Measurements from ENCODE around the gene LOXHD1. TPM values are rescaled to one million over a fixed set of nuclear protein-coding genes. Genes with fewer than 3 reads are reported as not detected.

LOXHD1 gene
- total and polyA plus RNA-seq, 2 donors from 2014 or later = 0.25 TPM; not detected in 1

DNA sequence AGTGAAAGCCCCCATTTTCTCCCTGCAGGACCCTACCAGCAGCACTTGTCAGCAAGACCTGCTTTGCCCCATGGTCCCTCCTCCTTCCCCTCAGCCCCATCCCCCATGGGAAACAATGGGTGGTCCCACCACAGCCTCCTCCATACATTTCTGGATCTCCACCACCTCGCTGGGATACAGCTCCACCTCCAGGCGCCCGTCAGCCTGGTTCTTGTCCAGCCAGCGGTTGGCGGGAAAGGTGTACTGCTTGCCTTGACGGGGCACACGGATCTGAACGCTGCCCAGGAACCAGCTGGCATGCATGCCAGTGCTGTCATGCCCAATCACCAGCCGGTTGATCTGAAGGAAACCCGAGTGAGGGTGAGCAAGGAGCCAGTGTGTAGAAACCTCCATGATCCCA is 90.9 kb downstream of the LOXHD1 start:
- Histone ChIP-seq H3K27ac (ENCODE audit: low read depth in 2 of 2, low read length in 2 of 2) (no peak overlapping the region), H3K4me1 (ENCODE audit: control insufficient read depth in 2 of 3, insufficient read depth in 2 of 3, low read depth in 1 of 3, low read length in 3 of 3) (no peaks in the 10 kb centered on the region), H3K27me3 (ENCODE audit: control insufficient read depth, insufficient read depth, low read length) (no peaks in the 10 kb centered on the region), H3K9me3 (ENCODE audit: control insufficient read depth in 2 of 3, insufficient read depth in 1 of 3, low read length in 3 of 3) (no peaks in the 10 kb centered on the region), H3K4me3 (ENCODE audit: low read length in 3 of 3) (no peak overlapping the region), H3K36me3 (ENCODE audit: control insufficient read depth in 2 of 3, insufficient read depth in 3 of 3, low read length in 3 of 3) (no peaks in the 10 kb centered on the region), H3K9ac (ENCODE audit: low read length in 3 of 3) (no peak overlapping the region)
- FAIRE-seq (no peak), DNase-seq (no peak)
- intact Hi-C loops (cut with DNase I) = no loop called here
- TF ChIP-seq, protein P1, sequence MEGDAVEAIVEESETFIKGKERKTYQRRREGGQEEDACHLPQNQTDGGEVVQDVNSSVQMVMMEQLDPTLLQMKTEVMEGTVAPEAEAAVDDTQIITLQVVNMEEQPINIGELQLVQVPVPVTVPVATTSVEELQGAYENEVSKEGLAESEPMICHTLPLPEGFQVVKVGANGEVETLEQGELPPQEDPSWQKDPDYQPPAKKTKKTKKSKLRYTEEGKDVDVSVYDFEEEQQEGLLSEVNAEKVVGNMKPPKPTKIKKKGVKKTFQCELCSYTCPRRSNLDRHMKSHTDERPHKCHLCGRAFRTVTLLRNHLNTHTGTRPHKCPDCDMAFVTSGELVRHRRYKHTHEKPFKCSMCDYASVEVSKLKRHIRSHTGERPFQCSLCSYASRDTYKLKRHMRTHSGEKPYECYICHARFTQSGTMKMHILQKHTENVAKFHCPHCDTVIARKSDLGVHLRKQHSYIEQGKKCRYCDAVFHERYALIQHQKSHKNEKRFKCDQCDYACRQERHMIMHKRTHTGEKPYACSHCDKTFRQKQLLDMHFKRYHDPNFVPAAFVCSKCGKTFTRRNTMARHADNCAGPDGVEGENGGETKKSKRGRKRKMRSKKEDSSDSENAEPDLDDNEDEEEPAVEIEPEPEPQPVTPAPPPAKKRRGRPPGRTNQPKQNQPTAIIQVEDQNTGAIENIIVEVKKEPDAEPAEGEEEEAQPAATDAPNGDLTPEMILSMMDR (IDR thresholded peaks at IDR 0.05; ENCODE audit: borderline replicate concordance, extremely low read depth, insufficient read depth) = no peak

DNA sequence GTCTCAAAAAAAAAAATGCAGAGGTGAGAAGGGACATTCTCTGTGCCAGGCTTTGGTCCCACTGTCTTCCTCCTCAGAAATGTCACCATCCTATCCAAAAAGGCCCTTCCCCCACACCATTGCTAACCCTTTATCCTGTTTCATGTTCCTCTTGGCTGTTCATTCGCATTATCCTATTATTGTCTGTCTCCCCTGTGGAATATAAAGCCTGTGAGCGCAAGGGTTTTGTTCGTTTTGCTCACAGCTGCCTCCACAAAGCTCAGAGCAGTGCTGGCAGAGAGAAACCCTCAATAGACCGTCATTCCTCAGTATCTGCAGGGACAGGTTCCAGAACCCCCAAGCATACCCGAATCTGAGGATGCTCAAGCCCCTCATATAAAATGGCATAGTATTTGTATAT is 91.8 kb downstream of the LOXHD1 start:
- intact Hi-C loops (cut with DNase I) = no loop called here
- H3K9me3 ChIP-seq (ENCODE audit: control insufficient read depth in 2 of 3, insufficient read depth in 1 of 3, low read length in 3 of 3) = no peaks in the 10 kb centered on the region
- TF ChIP-seq, protein P1 (IDR thresholded peaks at IDR 0.05; ENCODE audit: borderline replicate concordance, extremely low read depth, insufficient read depth) = no peak
- H3K27me3 ChIP-seq (ENCODE audit: control insufficient read depth, insufficient read depth, low read length) = no peaks in the 10 kb centered on the region
- no peaks in the 10 kb centered on the region for H3K4me1 ChIP-seq (ENCODE audit: control insufficient read depth in 2 of 3, insufficient read depth in 2 of 3, low read depth in 1 of 3, low read length in 3 of 3)
- no peaks in the 10 kb centered on the region for H3K36me3 ChIP-seq (ENCODE audit: control insufficient read depth in 2 of 3, insufficient read depth in 3 of 3, low read length in 3 of 3)
- no peak overlapping the region for H3K27ac ChIP-seq (ENCODE audit: low read depth in 2 of 2, low read length in 2 of 2)
- no peak for DNase-seq
- FAIRE-seq = no peak
- no peak overlapping the region for H3K9ac ChIP-seq (ENCODE audit: low read length in 3 of 3)
- H3K4me3 ChIP-seq (ENCODE audit: low read length in 3 of 3) = no peak overlapping the region

DNA sequence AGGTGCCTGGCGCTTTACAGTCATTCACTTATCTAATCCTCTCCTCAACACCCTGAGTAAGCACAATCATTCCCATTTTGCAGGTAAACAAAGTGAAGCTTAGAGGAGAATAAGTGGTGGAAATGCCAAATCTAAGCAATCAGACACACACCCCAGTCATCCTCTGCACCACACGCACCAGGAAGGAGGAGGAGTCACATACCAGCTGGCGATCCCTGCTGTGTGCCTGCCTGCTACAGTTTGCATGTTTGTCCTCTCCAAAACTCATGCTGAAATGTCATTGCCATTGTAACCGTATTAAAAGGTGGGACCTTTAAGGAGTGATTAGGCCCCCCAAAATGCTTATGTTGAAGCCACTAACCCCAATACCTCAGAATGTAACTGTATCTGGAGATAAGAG is 93.7 kb downstream of the LOXHD1 start:
- Histone ChIP-seq H3K27ac (ENCODE audit: low read depth in 2 of 2, low read length in 2 of 2) (no peak overlapping the region), H3K9ac (ENCODE audit: low read length in 3 of 3) (no peak overlapping the region), H3K4me1 (ENCODE audit: control insufficient read depth in 2 of 3, insufficient read depth in 2 of 3, low read depth in 1 of 3, low read length in 3 of 3) (no peaks in the 10 kb centered on the region), H3K9me3 (ENCODE audit: control insufficient read depth in 2 of 3, insufficient read depth in 1 of 3, low read length in 3 of 3) (no peaks in the 10 kb centered on the region), H3K36me3 (ENCODE audit: control insufficient read depth in 2 of 3, insufficient read depth in 3 of 3, low read length in 3 of 3) (no peaks in the 10 kb centered on the region), H3K4me3 (ENCODE audit: low read length in 3 of 3) (no peak overlapping the region), H3K27me3 (ENCODE audit: control insufficient read depth, insufficient read depth, low read length) (no peaks in the 10 kb centered on the region)
- DNase-seq = no peak
- TF ChIP-seq, protein P1 (IDR thresholded peaks at IDR 0.05; ENCODE audit: borderline replicate concordance, extremely low read depth, insufficient read depth) = no peak
- no peak for FAIRE-seq
- intact Hi-C loops (cut with DNase I) = no loop called here

DNA sequence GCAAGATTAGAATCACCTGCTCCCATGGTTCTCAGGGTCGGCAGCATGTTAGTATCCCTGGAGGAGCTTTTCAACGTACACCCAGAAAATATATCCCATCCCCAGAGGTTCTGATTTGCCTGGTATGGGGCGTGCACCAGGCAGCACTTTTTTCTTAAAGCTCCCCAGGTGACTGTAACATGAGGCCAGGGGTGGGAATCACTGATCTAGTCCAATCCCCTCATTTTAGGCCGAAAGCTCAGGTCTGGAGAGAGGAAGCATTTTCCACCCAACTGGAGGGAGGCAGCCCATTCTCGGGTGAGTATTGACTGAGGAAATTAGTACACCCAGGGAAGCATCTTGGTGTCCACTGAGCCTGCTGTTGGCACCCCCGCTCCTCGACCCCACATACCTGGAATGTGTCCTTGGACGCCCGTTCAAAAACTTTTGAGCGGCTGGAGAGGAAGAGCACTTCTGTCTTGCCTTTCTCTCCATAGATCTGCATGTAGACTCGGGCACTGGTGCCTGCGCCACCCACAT is 94.3 kb downstream of the LOXHD1 start:
- DNase-seq (no peak), FAIRE-seq (no peak)
- H3K9ac ChIP-seq (ENCODE audit: low read length in 3 of 3) = no peak overlapping the region
- no peak overlapping the region for H3K4me3 ChIP-seq (ENCODE audit: low read length in 3 of 3)
- no peaks in the 10 kb centered on the region for H3K27me3 ChIP-seq (ENCODE audit: control insufficient read depth, insufficient read depth, low read length)
- no peaks in the 10 kb centered on the region for H3K9me3 ChIP-seq (ENCODE audit: control insufficient read depth in 2 of 3, insufficient read depth in 1 of 3, low read length in 3 of 3)
- no peak overlapping the region for H3K27ac ChIP-seq (ENCODE audit: low read depth in 2 of 2, low read length in 2 of 2)
- no peaks in the 10 kb centered on the region for H3K4me1 ChIP-seq (ENCODE audit: control insufficient read depth in 2 of 3, insufficient read depth in 2 of 3, low read depth in 1 of 3, low read length in 3 of 3)
- TF ChIP-seq, protein P1 (IDR thresholded peaks at IDR 0.05; ENCODE audit: borderline replicate concordance, extremely low read depth, insufficient read depth) = no peak
- intact Hi-C loops (cut with DNase I) = no loop called here
- no peaks in the 10 kb centered on the region for H3K36me3 ChIP-seq (ENCODE audit: control insufficient read depth in 2 of 3, insufficient read depth in 3 of 3, low read length in 3 of 3)
